Epithelial cell of esophagus (primary cell): ENCODE results near the gene MYO18B.
A peak's percentile ranks its signal among the peaks of the same experiment; 100 is the strongest.

Experiments used
- DNase-seq: peaks from one replicate; pipeline ENCODE4 v3.0.0; 2010; ENCODE audit warnings: low read depth
- H3K4me3 ChIP-seq: 2 replicates; pipeline ENCODE4 v1.5.1; 2011; ENCODE audit warnings: mild to moderate bottlenecking, low read length, control low read depth
- CTCF ChIP-seq: IDR thresholded peaks from 2 replicates; pipeline ENCODE4 v1.5.1; 2011; ENCODE audit warnings: low read depth, mild to moderate bottlenecking, low read length, control low read depth, inconsistent platforms; ENCODE audit not compliant: insufficient read depth; ENCODE audit errors: missing control alignments

MYO18B gene

GRCh38 chr22:25770333-25770732 is 28.3 kb downstream of the MYO18B start:
- H3K4me3 ChIP-seq: no peak overlapping the region
- no peak for TF ChIP-seq CTCF
- DNase-seq: no peak

DNA sequence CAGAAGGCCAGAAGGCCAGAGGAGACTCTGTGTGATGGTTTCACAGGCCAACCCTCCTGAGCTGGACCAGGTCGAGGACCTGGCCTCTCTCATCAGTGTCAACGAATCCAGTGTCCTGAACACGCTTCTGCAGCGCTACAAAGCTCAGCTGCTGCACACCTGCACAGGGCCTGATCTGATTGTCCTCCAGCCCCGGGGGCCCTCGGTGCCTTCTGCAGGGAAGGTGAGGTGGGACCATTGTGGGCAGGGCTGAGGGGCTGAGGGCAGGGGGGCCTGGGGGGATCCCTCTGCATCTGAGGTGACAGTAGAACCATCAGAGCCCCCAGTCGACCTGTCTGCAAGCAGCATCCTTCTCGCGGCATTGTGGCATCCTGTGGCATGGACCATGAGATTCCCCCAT is 30.3 kb downstream of the MYO18B start:
- no peak for TF ChIP-seq CTCF
- DNase-seq: no peak

DNA sequence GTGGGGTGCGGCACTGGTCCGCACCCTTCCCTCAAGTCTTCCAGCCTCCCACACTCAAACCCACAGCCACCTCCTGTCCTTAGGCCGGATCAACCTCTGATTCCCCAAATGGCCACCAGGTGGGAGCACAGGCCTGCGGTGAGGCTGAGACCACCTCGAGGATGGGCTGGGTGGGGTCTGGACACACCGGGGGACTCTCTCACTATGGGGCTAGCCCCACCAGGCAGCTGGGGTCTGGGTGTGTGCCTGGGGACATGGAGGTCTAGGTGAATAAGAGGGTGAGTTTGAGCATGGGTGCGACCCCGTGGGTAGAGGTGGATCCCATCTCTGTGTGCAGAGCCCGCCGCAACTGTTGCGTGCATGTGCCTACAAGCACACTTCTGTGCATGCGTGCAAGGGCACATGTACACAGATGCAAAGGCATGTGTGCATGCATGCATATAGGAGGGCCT is 32.6 kb downstream of the MYO18B start:
- TF ChIP-seq CTCF: peak; percentile 33
- H3K4me3 ChIP-seq: no peak overlapping the region
- no peak for DNase-seq

More for the DNA sequence above, 30.3 kb downstream of the MYO18B start:
- H3K4me3 ChIP-seq: no peak overlapping the region

- no peak for TF ChIP-seq CTCF
- H3K4me3 ChIP-seq: no peak overlapping the region
- DNase-seq: peak; percentile 15
Measured at GRCh38 chr22:25775531-25775930, 33.5 kb downstream of the MYO18B start.

- H3K4me3 ChIP-seq: no peak overlapping the region
- TF ChIP-seq CTCF: no peak
- DNase-seq: no peak
Measured at GRCh38 chr22:25777411-25777810, 35.4 kb downstream of the MYO18B start.

DNA sequence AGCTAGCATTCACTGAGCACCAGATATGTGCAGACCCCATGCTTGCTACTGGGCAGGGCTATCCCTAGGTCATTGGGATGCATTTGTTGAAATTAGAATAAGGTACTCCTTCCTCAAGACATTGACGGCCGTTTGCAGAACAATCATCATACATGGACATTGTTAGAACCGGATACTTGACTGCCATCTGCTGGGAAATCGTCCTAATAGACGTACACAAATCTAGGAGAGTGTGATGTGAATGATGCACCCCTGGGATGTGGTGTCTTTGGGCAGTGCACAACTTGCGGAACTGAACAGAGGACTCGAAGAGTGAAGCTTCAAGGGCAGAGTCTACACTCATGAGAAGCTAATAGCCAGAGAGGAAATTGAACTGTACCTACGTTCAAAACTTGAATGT is 35.9 kb downstream of the MYO18B start:
- peak; percentile 51 for TF ChIP-seq CTCF
- no peak overlapping the region for H3K4me3 ChIP-seq
- DNase-seq: peak; percentile 54

GRCh38 chr22:25779426-25779825 is 37.4 kb downstream of the MYO18B start:
- DNase-seq: no peak
- TF ChIP-seq CTCF: no peak

More at GRCh38 chr22:25779426-25779825, 37.4 kb downstream of the MYO18B start:
- no peak overlapping the region for H3K4me3 ChIP-seq
